ENCODE measurements around the gene PLCB1.
"Not testable (repeated sequence)": the region's sequence is repeated elsewhere in the genome, so short reads cannot be mapped to it uniquely, and the experiment has no call there.

Gene PLCB1

GRCh38 chr20:8413691-8414090 lies 281.6 kb downstream of the PLCB1 start:
- no peak for DNase-seq

- no peak for DNase-seq
Measured at GRCh38 chr20:8414586-8415274, 282.7 kb downstream of the PLCB1 start.

- no peak for DNase-seq
Measured at GRCh38 chr20:8421981-8422380, 289.9 kb downstream of the PLCB1 start.

- DNase-seq: no peak
Measured at GRCh38 chr20:8423482-8423881, 291.4 kb downstream of the PLCB1 start.

- DNase-seq: no peak
Measured at GRCh38 chr20:8424010-8424409, 291.9 kb downstream of the PLCB1 start.

GRCh38 chr20:8425016-8425415 lies 292.9 kb downstream of the PLCB1 start:
- no peak for DNase-seq

- DNase-seq: no peak
Measured at GRCh38 chr20:8425802-8426201, 293.7 kb downstream of the PLCB1 start.

GRCh38 chr20:8427419-8428040 lies 295.5 kb downstream of the PLCB1 start:
- no peak for DNase-seq

GRCh38 chr20:8428988-8429387 lies 296.9 kb downstream of the PLCB1 start:
- DNase-seq: no peak

GRCh38 chr20:8431538-8432434 lies 299.7 kb downstream of the PLCB1 start:
- DNase-seq: no peak

- no peak for DNase-seq
Measured at GRCh38 chr20:8432435-8433148, 300.5 kb downstream of the PLCB1 start.

GRCh38 chr20:8433291-8433690 lies 301.2 kb downstream of the PLCB1 start:
- DNase-seq: no peak

GRCh38 chr20:8434326-8434876 lies 302.3 kb downstream of the PLCB1 start:
- no peak for DNase-seq

- DNase-seq: no peak
Measured at GRCh38 chr20:8435285-8436035, 303.4 kb downstream of the PLCB1 start.

GRCh38 chr20:8436938-8437337 lies 304.9 kb downstream of the PLCB1 start:
- not testable (repeated sequence) for DNase-seq

GRCh38 chr20:8438748-8439147 lies 306.7 kb downstream of the PLCB1 start:
- no peak for DNase-seq

- DNase-seq: no peak
Measured at GRCh38 chr20:8443464-8444072, 311.5 kb downstream of the PLCB1 start.

- DNase-seq: no peak
Measured at GRCh38 chr20:8447262-8448120, 315.4 kb downstream of the PLCB1 start.

- no peak for DNase-seq
Measured at GRCh38 chr20:8449123-8449522, 317.1 kb downstream of the PLCB1 start.

GRCh38 chr20:8454137-8454712 lies 322.2 kb downstream of the PLCB1 start:
- peak in 1 of 5 donors; percentile 1 for DNase-seq

Data from T-helper 1 cell (primary cell).